Thymus (tissue), 11 donors: Measurements from ENCODE around the gene ERBB4. TPM values are rescaled to one million over a fixed set of nuclear protein-coding genes. Genes with fewer than 3 reads are reported as not detected.
"Not testable (repeated sequence)": the region's sequence is repeated elsewhere in the genome, so short reads cannot be mapped to it uniquely, and the experiment has no call there.

Experiments
- DNase-seq, 9 donors: peaks; one replicate each; pipeline ENCODE4 v3.0.0-alpha.2; 2013; ENCODE audit warnings: low spot score in 9 of 9, low read depth in 6 of 9, missing footprints in 1 of 9
- H3K27ac ChIP-seq, 2 donors: one replicate each; pipeline ENCODE4 v1.5.1; 2013; ENCODE audit warnings: control low read depth in 1 of 2, low read depth in 1 of 2, low read length in 1 of 2, mild to moderate bottlenecking in 1 of 2, moderate library complexity in 1 of 2
- H3K27me3 ChIP-seq, 2 donors: one replicate each; pipeline ENCODE4 v1.5.1; 2013; ENCODE audit warnings: low read length in 1 of 2; ENCODE audit not compliant: control insufficient read depth in 2 of 2, insufficient read depth in 1 of 2
- H3K36me3 ChIP-seq, 2 donors: one replicate each; pipeline ENCODE4 v1.5.1; 2013; ENCODE audit warnings: low read length in 1 of 2, mild to moderate bottlenecking in 1 of 2, moderate library complexity in 1 of 2; ENCODE audit not compliant: control insufficient read depth in 2 of 2, insufficient read depth in 2 of 2
- H3K4me1 ChIP-seq, 2 donors: one replicate each; pipeline ENCODE4 v1.5.1; 2013; ENCODE audit warnings: low read length in 2 of 2; ENCODE audit not compliant: control insufficient read depth in 2 of 2, insufficient read depth in 2 of 2
- H3K4me3 ChIP-seq, 2 donors: one replicate each; pipeline ENCODE4 v1.5.1; 2013; ENCODE audit warnings: low read length in 2 of 2, control low read depth in 1 of 2, mild to moderate bottlenecking in 1 of 2
- H3K9me3 ChIP-seq, 2 donors: one replicate each; pipeline ENCODE4 v1.5.1; 2013; ENCODE audit warnings: low read length in 1 of 2, mild to moderate bottlenecking in 1 of 2; ENCODE audit not compliant: control insufficient read depth in 2 of 2, insufficient read depth in 1 of 2
- WGBS: extraction: QIAGEN DNeasy Blood & Tissue Kit; methylation state at CpG from one replicate; pipeline ENCODE4 v1.1.7; 2013; 5-methylcytosine and 5-hydroxymethylcytosine counted together
- polyA plus RNA-seq: library from polyadenylated mRNA; stranded (reverse); fragments of 200-250 nt; gene quantifications from one replicate; pipeline ENCODE4 v1.2.3, GENCODE V29; 2013
- total RNA-seq: library from RNA; stranded (reverse); fragments of 120-200 nt; gene quantifications from one replicate; pipeline ENCODE4 v1.2.4, GENCODE V29; 2013
- donor health status: healthy.

The ERBB4 gene
- total and polyA plus RNA-seq, 2 donors: 0.16 to 0.19 TPM

DNA sequence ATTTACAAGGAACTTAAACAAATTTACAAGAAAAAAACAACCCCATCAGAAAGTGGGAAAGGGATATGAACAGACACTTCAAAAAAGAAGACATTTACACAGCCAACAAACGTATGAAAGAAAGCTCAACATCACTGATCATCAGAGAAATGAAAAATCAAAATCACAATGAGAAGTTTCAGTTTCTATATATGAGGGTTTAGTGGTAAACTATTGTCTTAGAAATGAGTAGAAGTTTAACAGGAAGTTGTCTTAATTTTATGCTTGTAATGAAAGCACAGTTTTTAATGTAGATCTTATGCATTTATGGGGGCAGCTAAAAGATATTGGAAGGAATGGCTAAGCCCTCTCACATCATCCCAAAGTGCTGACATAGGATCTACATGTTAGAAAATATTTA is 325.4 kb downstream of the ERBB4 start:
- Histone ChIP-seq H3K27me3 (no peaks in the 10 kb centered on the region), H3K9me3 (no peaks in the 10 kb centered on the region), H3K4me1 (no peaks in the 10 kb centered on the region), H3K27ac (no peak overlapping the region), H3K36me3 (no peaks in the 10 kb centered on the region), H3K4me3 (no peak overlapping the region)
- WGBS: 68% methylated on average over 1 of the region's 1 CpG
- no peak for DNase-seq

DNA sequence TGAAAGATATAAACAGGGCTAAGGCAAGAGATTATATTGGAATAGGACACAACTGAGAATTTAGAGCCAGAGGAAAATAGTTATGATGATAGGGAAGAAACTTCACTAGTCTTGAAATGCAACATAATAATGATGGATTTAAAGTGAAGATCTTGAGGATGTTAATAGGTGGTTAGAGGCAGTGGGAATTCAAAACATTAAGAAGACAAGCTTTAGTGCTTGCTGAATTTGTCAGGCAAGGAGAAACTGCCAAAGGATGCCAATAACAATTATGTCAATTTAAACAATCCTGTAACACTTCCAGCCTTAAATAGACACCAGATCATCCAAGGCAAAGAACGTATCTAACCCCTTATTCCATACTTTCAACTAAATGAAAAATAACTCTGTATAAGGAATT is 330.1 kb downstream of the ERBB4 start:
- no peak for DNase-seq
- Histone ChIP-seq H3K27ac (no peak overlapping the region), H3K4me3 (no peak overlapping the region), H3K36me3 (no peaks in the 10 kb centered on the region), H3K4me1 (no peaks in the 10 kb centered on the region), H3K9me3 (no peaks in the 10 kb centered on the region), H3K27me3 (no peaks in the 10 kb centered on the region)
- whole genome bisulfite sequencing: 82% methylated on average over 1 of the region's 1 CpG

DNA sequence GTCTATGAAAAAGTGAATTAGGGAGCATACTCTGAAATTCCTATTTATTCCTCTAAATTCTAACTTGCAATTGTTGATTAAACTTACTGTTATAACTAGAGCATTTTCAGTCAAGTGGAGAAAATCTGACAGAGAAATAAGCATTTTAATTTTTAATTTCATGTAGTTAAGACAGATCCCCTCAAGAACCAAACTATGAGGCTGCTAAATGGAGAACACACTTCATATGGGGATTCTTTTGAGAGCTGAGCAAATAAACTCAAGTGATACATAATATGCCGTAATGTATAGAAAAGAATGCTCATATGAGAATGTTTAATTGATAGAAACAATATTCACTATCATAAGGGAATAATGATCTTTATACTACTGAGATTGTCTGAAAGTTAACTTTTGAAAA is 340.8 kb downstream of the ERBB4 start:
- Histone ChIP-seq H3K9me3 (no peaks in the 10 kb centered on the region), H3K4me1 (no peaks in the 10 kb centered on the region), H3K4me3 (no peak overlapping the region), H3K27ac (no peak overlapping the region), H3K36me3 (no peaks in the 10 kb centered on the region), H3K27me3 (no peaks in the 10 kb centered on the region)
- DNase-seq: no peak
- 96% methylated on average over 1 of the region's 1 CpG for WGBS

DNA sequence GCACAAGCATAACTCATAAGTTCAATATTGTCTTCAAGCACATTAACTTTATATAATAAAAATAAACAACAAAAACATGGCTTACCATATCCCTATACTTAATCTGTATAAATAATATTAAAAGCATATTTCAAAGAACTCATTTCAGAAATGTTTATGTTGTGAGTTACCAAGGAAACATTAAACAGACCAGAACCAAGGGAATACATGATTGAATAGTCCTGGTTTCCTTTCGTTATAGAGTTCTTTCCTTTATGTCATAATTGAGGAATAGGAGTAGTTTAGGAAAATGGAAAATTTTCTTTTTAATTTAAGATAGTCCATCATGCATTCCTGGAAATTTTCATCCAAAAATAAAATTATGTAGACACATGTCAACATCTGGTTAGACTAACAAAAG is 343.0 kb downstream of the ERBB4 start:
- no peaks in the 10 kb centered on the region for H3K27me3 ChIP-seq
- H3K4me3 ChIP-seq: no peak overlapping the region
- H3K27ac ChIP-seq: no peak overlapping the region
- H3K9me3 ChIP-seq: no peaks in the 10 kb centered on the region
- no peaks in the 10 kb centered on the region for H3K4me1 ChIP-seq
- DNase-seq: no peak
- WGBS: 83% methylated on average over 1 of the region's 1 CpG
- no peaks in the 10 kb centered on the region for H3K36me3 ChIP-seq

DNA sequence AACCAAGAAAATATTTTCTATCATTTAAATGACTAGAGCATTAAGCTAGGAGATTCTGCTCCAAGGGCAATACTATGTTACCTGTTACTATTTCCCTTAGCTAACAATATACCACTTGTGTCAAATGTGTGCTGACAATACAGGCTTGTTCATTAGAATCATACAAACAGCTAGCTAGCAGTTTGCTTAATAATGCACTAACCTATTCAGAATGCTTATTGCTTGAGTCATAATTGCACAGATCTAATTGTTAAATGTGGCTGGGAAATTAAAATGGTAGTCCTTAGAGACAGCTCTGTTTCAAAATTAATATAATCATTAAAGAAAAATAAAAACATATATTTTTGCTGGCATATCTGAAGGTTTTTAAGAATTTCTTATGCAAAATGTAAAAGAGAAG is 344.2 kb downstream of the ERBB4 start:
- Histone ChIP-seq H3K27ac (no peak overlapping the region), H3K4me1 (no peaks in the 10 kb centered on the region), H3K9me3 (no peaks in the 10 kb centered on the region), H3K4me3 (no peak overlapping the region), H3K36me3 (no peaks in the 10 kb centered on the region), H3K27me3 (no peaks in the 10 kb centered on the region)
- no peak for DNase-seq

DNA sequence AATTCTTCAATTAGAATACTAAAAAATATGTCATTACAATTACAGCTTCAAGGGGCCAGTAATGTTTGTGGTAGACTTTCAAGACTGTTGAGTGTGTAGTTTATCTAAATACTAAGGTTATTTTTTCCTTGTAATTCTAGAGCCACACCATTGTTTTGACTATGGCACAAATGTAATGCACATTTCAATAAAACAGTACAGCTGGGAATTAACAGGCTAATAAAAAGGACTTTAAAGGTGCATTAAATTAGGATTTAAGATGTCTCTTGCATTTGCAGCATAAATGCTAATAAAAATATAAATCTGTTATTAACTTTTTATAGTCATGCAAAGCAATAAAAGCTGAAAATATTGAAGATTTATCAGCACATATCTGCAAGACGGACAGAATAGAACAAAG is 344.8 kb downstream of the ERBB4 start:
- whole genome bisulfite sequencing: 90% methylated on average over 1 of the region's 1 CpG
- no peak for DNase-seq
- Histone ChIP-seq H3K27ac (no peak overlapping the region), H3K4me1 (no peaks in the 10 kb centered on the region), H3K4me3 (no peak overlapping the region), H3K36me3 (no peaks in the 10 kb centered on the region), H3K9me3 (no peaks in the 10 kb centered on the region), H3K27me3 (no peaks in the 10 kb centered on the region)

DNA sequence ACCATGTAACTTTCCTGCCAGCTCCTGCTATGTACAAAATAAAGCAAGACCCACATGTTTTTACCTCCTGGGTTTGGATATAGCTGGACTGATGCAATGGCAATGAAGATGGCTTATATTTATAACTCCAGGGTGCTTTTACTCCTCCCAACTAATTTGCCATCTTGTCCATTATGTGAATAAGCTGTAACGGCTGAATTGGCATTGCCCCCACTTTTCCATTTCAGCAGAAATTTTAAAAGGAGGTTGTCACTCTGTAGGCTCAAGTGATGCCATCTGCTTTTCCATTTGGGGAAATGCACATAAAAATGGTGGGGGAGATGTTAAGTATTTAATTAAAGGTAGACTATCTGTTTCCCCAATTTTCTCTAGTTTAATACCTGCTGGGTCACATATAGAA is 345.5 kb downstream of the ERBB4 start:
- Histone ChIP-seq H3K36me3 (no peaks in the 10 kb centered on the region), H3K27me3 (no peaks in the 10 kb centered on the region), H3K27ac (no peak overlapping the region), H3K9me3 (no peaks in the 10 kb centered on the region), H3K4me1 (no peaks in the 10 kb centered on the region), H3K4me3 (no peak overlapping the region)
- WGBS: 89% methylated on average over 1 of the region's 1 CpG
- DNase-seq: no peak

DNA sequence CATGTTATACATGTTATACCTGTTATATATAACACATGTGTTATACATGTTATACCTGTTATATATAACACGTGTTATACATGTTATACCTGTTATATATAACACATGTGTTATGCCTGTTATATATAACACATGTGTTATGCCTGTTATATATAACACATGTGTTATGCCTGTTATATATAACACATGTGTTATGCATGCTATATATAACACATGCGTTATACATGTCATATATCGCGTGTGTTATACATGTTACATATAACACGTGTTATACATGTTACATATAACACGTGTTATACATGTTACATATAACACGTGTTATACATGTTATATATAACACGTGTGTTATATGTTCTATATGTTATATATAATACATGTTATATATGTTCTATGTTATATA is 347.2 kb downstream of the ERBB4 start:
- not testable (repeated sequence) for H3K36me3 ChIP-seq, H3K27ac ChIP-seq, H3K9me3 ChIP-seq, DNase-seq, H3K27me3 ChIP-seq, H3K4me1 ChIP-seq, H3K4me3 ChIP-seq
- WGBS: 82% methylated on average over 8 of the region's 8 CpGs

DNA sequence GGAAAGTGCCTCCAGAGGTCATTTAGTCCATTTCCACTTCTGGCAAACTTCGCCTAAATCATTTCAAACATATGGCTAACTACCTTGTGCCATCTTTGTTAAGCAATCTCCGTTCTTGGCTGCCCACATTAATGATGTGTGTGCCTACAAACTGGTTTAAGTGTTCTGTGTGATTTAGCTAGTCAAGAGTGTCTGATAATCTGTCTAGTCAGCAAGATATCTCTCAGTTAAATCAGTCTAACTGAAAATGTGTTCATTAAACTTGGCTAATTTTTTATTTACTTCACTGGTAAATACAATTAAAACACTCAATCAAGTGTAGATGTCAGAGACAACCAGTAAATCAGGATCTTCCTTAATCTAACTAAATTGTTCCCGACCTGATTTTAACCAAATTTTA is 352.4 kb downstream of the ERBB4 start:
- WGBS: 79% methylated on average over 3 of the region's 3 CpGs
- no peak overlapping the region for H3K27ac ChIP-seq
- no peak overlapping the region for H3K4me3 ChIP-seq
- H3K4me1 ChIP-seq: no peaks in the 10 kb centered on the region
- no peaks in the 10 kb centered on the region for H3K9me3 ChIP-seq
- no peak for DNase-seq
- no peaks in the 10 kb centered on the region for H3K36me3 ChIP-seq
- no peaks in the 10 kb centered on the region for H3K27me3 ChIP-seq

DNA sequence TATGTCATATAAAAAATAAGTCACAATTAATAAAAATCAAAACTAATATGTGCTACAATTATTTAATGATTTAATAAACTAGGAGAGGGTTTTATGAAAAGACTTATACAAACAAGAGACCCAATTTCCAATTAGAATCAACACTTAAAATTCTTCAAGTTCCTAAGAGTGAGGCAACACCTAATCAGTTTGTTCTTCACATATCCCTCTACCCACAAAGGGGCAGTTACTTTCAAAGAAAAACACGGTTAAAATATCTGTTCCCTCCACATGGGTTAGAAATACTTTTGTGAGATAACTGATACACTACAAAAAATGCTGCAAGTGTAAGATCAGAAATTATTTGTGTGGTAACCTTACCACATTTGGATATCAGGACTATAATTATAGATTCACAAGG is 357.0 kb downstream of the ERBB4 start:
- H3K36me3 ChIP-seq: no peaks in the 10 kb centered on the region
- no peak overlapping the region for H3K27ac ChIP-seq
- no peaks in the 10 kb centered on the region for H3K4me1 ChIP-seq
- no peaks in the 10 kb centered on the region for H3K27me3 ChIP-seq
- 35% methylated on average over 1 of the region's 1 CpG for WGBS
- no peak for DNase-seq
- H3K9me3 ChIP-seq: no peaks in the 10 kb centered on the region
- no peak overlapping the region for H3K4me3 ChIP-seq
